ENCODE data around the gene PRDM12.

PRDM12 gene

DNA sequence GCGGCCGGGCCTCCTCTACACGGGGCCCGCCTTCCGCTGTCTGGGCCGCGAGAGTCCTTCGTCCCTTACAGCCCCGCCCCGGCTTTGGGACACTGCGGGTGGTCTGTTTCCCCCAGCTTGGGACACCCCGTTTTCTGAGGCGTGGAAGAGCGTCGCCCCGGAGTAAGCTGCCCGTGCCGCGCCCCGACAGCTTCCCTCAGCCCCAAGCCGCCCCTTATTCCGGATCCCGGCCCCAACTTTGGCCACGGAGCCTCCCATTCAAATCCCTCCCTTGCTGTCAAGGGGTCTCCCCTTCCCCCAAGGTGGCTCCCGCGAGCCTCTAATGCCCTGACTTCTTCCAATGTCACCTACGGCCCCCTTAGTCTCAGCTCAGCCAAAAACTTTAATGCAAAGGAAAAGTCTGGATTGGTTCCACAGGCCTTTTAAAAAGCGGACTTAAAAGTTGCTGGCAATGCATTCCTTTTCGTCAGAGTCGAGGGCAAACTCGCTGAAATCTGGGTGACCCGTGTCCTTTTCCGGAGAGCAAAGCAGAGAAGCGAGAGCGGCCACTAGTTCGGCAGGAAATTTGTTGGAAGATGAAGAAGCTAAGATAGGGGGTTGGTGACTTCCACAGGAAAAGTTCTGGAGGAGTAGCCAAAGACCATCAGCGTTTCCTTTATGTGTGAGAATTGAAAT is 49.0 kb downstream of the PRDM12 start:
- TF ChIP-seq, protein P1, sequence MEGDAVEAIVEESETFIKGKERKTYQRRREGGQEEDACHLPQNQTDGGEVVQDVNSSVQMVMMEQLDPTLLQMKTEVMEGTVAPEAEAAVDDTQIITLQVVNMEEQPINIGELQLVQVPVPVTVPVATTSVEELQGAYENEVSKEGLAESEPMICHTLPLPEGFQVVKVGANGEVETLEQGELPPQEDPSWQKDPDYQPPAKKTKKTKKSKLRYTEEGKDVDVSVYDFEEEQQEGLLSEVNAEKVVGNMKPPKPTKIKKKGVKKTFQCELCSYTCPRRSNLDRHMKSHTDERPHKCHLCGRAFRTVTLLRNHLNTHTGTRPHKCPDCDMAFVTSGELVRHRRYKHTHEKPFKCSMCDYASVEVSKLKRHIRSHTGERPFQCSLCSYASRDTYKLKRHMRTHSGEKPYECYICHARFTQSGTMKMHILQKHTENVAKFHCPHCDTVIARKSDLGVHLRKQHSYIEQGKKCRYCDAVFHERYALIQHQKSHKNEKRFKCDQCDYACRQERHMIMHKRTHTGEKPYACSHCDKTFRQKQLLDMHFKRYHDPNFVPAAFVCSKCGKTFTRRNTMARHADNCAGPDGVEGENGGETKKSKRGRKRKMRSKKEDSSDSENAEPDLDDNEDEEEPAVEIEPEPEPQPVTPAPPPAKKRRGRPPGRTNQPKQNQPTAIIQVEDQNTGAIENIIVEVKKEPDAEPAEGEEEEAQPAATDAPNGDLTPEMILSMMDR (IDR thresholded peaks at IDR 0.05; ENCODE audit: control insufficient read depth, insufficient read depth, low read depth, low read length, missing control alignments) = no peak
- H3K4me3 ChIP-seq (ENCODE audit: control insufficient read depth, low read depth, low read length) = peak overlapping the region; percentile 83
- DNase-seq (ENCODE audit: low read depth) = no peak

DNA sequence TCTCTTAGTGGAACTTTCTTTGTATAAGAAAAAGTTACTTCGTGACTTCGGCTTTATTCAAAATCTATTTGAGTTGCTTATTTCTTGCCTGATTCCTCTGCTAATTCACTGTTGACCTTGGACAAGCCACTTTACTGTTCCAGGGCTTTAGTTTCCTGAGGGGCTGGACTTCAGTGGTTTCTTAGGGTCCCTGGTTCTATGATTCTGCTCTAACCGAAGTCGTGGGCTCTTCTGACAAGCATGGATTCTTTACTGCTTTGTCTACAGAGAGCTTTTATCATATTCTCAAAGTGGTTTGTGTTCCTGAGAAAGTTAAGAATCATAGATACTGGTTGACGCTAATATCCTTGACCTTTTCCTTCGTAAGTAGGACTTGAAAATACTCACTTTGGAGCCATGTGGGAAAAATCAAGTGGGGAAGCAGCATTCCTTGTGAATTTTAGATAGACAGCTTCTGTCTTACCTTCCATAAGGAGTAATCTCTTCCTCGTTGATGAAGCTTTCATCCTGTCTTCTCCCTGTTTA is 50.3 kb downstream of the PRDM12 start:
- TF ChIP-seq, protein P1 (IDR thresholded peaks at IDR 0.05; ENCODE audit: control insufficient read depth, insufficient read depth, low read depth, low read length, missing control alignments) = no peak
- DNase-seq (ENCODE audit: low read depth) = no peak
- H3K4me3 ChIP-seq (ENCODE audit: control insufficient read depth, low read depth, low read length) = peak overlapping the region; percentile 83

DNA sequence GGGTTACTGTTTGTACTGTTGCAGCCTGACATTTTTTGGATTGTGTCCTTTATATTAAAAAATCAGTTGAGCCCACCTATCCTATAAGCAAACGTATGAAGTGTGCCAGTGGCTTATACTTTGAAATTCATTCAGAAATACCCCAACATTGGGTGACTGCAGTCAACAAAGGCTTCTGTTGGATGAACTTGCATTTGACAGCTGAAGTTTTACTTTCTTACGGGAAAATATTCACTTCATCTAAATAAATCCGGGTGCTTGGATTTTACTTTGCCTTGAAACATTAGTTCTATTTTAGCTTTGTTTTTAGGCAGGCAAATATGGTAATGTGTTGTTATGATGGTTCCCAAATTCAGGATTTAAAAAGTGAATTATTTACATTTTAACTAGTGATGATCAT is 50.9 kb downstream of the PRDM12 start:
- TF ChIP-seq, protein P1 (IDR thresholded peaks at IDR 0.05; ENCODE audit: control insufficient read depth, insufficient read depth, low read depth, low read length, missing control alignments) = no peak
- peak overlapping the region; percentile 83 for H3K4me3 ChIP-seq (ENCODE audit: control insufficient read depth, low read depth, low read length)
- DNase-seq (ENCODE audit: low read depth) = no peak

DNA sequence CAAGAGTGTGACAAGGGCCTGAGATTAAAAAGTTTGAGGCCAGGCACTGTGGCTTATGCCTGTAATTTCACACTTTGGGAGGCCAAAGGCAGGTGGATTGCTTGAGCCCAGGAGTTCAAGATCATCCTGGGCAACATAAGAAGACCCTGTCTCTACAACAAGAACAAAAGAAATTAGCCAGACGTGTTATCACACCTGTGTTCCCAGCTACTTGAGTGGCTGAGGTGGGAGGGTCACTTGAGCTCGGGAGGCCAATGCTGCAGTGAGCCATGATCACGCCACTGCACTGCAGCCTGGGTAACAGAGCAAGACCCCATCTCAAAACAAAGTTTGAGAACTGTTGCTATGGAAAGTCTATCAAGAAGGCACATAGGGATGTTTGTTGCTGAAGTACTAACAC is 54.2 kb downstream of the PRDM12 start:
- H3K4me3 ChIP-seq (ENCODE audit: control insufficient read depth, low read depth, low read length) = no peak overlapping the region
- TF ChIP-seq, protein P1 (IDR thresholded peaks at IDR 0.05; ENCODE audit: control insufficient read depth, insufficient read depth, low read depth, low read length, missing control alignments) = no peak
- no peak for DNase-seq (ENCODE audit: low read depth)

DNA sequence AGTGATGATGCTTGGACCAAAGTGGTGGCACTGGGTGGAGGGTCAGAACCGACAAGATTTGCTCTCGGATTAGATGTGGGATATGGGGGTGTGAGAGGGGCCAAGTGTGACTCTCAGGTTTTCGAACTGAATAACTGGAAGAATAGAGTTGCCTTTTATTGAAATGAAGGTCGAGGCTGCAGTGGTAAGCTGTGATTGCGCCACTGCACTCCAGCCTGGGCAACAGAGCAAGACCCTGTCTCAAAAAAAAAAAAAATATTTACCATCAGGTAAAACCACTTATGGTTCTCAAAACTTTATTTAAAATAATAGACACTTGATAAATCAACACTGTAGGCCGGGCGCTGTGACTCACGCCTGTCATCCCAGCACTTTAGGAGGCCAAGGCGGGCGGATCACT is 56.4 kb downstream of the PRDM12 start:
- TF ChIP-seq, protein P1 (IDR thresholded peaks at IDR 0.05; ENCODE audit: control insufficient read depth, insufficient read depth, low read depth, low read length, missing control alignments) = no peak
- H3K4me3 ChIP-seq (ENCODE audit: control insufficient read depth, low read depth, low read length) = no peak overlapping the region
- DNase-seq (ENCODE audit: low read depth) = no peak

DNA sequence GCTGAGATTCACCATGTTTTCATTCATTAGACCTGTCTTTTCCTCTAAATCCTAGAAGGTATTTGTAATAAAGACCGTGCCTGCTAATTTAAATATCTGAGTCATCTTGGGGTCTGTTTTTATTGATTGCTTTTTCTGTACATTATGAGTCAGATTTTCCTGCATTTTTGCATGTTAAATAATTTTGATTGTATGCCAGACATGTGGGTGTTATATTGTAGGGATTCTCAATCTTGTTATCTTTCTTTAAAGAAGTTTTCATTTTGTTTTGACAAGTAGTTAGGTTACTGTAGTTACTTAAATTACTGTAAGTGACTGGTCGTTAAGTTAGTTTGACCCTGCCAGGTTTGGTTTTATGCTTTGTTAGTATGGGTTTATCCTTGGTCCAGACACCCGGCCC is 64.3 kb downstream of the PRDM12 start:
- no peak overlapping the region for H3K4me3 ChIP-seq (ENCODE audit: control insufficient read depth, low read depth, low read length)
- DNase-seq (ENCODE audit: low read depth) = peak; percentile 27
- TF ChIP-seq, protein P1 (IDR thresholded peaks at IDR 0.05; ENCODE audit: control insufficient read depth, insufficient read depth, low read depth, low read length, missing control alignments) = no peak

Measured in AG09309 (cell line).